Esophagus squamous epithelium (tissue), 5 donors: ENCODE measurements around the gene ZNF263. TPM values are rescaled to one million over a fixed set of nuclear protein-coding genes. Genes with fewer than 3 reads are reported as not detected.
"Not testable (repeated sequence)": the region's sequence is repeated elsewhere in the genome, so short reads cannot be mapped to it uniquely, and the experiment has no call there.

Source experiments
- DNase-seq: peaks from one replicate; lab custom pipeline; 2025; lab: John Stamatoyannopoulos, UW
- H3K27ac ChIP-seq, 4 donors: fragments of 200-600 bp; sonication (generic); one replicate each; pipeline ENCODE4 v1.5.1; 2016 to 2019; ENCODE audit warnings: mild to moderate bottlenecking in 1 of 4
- H3K27me3 ChIP-seq, 4 donors: fragments of 200-600 bp; sonication (generic); 1 replicate in 3 of 4; 2 replicates in 1 of 4; pipeline versions ENCODE4 v1.5.1 to v1.6.0; 2017 to 2021; ENCODE audit warnings: antibody characterized with exemption in 1 of 4
- H3K36me3 ChIP-seq, 3 donors: fragments of 200-600 bp; sonication (generic); one replicate each; pipeline ENCODE4 v1.5.1; 2016 to 2019
- H3K4me1 ChIP-seq, 3 donors: fragments of 200-600 bp; sonication (generic); one replicate each; pipeline ENCODE4 v1.5.1; 2017 to 2019
- H3K4me3 ChIP-seq, 4 donors: fragments of 200-600 bp; sonication (generic); 1 replicate in 3 of 4; 2 replicates in 1 of 4; pipeline ENCODE4 v1.5.1; 2016 to 2019; ENCODE audit warnings: mild to moderate bottlenecking in 2 of 4, moderate library complexity in 1 of 4
- H3K9me3 ChIP-seq, 3 donors: fragments of 200-600 bp; sonication (generic); one replicate each; pipeline ENCODE4 v1.5.1; 2016 to 2019
- POLR2A ChIP-seq, 4 donors: fragments of 450-650 bp; IDR thresholded peaks; one replicate each; pipeline ENCODE4 v1.6.1; 2017; ENCODE audit warnings: antibody characterized with exemption in 4 of 4, mild to moderate bottlenecking in 4 of 4, moderate library complexity in 3 of 4
- WGBS, 2 donors: methylation state at CpG; one replicate each; pipeline ENCODE4 v1.1.5; 2018; 5-methylcytosine and 5-hydroxymethylcytosine counted together
- intact Hi-C: fragments of 100-400 bp; cut with DNase I; formaldehyde crosslinking; loops from one replicate; pipeline ENCODE4 v1.15.0; 2022
- total RNA-seq, 4 donors: library from RNA; depleted of rRNA; stranded (reverse); fragments of >200 nt; gene quantifications; one replicate each; pipeline ENCODE4 v1.1.0, GENCODE V29; 2016
- TF ChIP-seq, protein P1 (sequence below), 6 experiments: fragments of 450-650 bp in 4 of 6; fragments of 200-600 bp in 2 of 6; sonication (generic) in 2 of 6; IDR thresholded peaks; one replicate each; pipeline ENCODE4 v1.5.1; 2016 to 2019; ENCODE audit warnings: antibody characterized with exemption in 6 of 6, mild to moderate bottlenecking in 4 of 6, moderate library complexity in 4 of 6
- donor health status: DM: yes; HTN: yes; CAD: no.

ZNF263 gene
- total RNA-seq, 4 donors from 2014 or later: 15.7 to 40.1 (median 24.1) TPM

GRCh38 chr16:3264137-3265036 is 18.9 kb upstream of the ZNF263 start:
- H3K9me3 ChIP-seq: peaks cover 0 to 17% (median 6%) of the 10 kb centered on the region in 3 donors
- intact Hi-C loops: no loop called here

GRCh38 chr16:3266873-3267537 is 16.3 kb upstream of the ZNF263 start:
- Histone ChIP-seq H3K4me3 (no peak overlapping the region), H3K4me1 (peaks cover 4 to 40% (median 5%) of the 10 kb centered on the region in 3 donors), H3K36me3 (peaks cover 0 to 40% (median 10%) of the 10 kb centered on the region in 3 donors), H3K27me3 (no peaks in the 10 kb centered on the region), H3K27ac (no peak overlapping the region), H3K9me3 (peaks cover 0 to 24% (median 6%) of the 10 kb centered on the region in 3 donors)
- TF ChIP-seq, protein P1, sequence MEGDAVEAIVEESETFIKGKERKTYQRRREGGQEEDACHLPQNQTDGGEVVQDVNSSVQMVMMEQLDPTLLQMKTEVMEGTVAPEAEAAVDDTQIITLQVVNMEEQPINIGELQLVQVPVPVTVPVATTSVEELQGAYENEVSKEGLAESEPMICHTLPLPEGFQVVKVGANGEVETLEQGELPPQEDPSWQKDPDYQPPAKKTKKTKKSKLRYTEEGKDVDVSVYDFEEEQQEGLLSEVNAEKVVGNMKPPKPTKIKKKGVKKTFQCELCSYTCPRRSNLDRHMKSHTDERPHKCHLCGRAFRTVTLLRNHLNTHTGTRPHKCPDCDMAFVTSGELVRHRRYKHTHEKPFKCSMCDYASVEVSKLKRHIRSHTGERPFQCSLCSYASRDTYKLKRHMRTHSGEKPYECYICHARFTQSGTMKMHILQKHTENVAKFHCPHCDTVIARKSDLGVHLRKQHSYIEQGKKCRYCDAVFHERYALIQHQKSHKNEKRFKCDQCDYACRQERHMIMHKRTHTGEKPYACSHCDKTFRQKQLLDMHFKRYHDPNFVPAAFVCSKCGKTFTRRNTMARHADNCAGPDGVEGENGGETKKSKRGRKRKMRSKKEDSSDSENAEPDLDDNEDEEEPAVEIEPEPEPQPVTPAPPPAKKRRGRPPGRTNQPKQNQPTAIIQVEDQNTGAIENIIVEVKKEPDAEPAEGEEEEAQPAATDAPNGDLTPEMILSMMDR (IDR thresholded peaks at IDR 0.05): peak in 5 of 6 experiments; percentile 10 to 37 (median 15)
- TF ChIP-seq POLR2A (IDR thresholded peaks at IDR 0.05): no peak
- no peak for DNase-seq
- WGBS, 2 donors: 72 to 73% methylated on average over 5 of the region's 5 CpGs
- intact Hi-C loops: no loop called here

More at GRCh38 chr16:3264137-3265036, 18.9 kb upstream of the ZNF263 start:
- DNase-seq: peak; percentile 76
- H3K4me1 ChIP-seq: peaks cover 4 to 40% (median 5%) of the 10 kb centered on the region in 3 donors
- H3K4me3 ChIP-seq: peak overlapping the region; percentile 82 to 94 (median 84)
- 1 to 3% methylated on average over 28 to 32 of the region's 77 CpGs for WGBS, 2 donors
- H3K27me3 ChIP-seq: no peaks in the 10 kb centered on the region
- peak in 3 of 4 donors; percentile 62 to 92 (median 91) for TF ChIP-seq POLR2A (IDR thresholded peaks at IDR 0.05)
- TF ChIP-seq, protein P1 (IDR thresholded peaks at IDR 0.05): peak in 2 of 6 experiments; percentile 30 to 41
- H3K36me3 ChIP-seq: peaks cover 0 to 40% (median 10%) of the 10 kb centered on the region in 3 donors
- peak overlapping the region; percentile 98 to 100 (median 99) for H3K27ac ChIP-seq

- DNase-seq: no peak
- peaks cover 0 to 24% (median 6%) of the 10 kb centered on the region in 3 donors for H3K9me3 ChIP-seq
- TF ChIP-seq, protein P1 (IDR thresholded peaks at IDR 0.05): no peak
- no peak for TF ChIP-seq POLR2A (IDR thresholded peaks at IDR 0.05)
- 67 to 100% methylated on average over 1 of the region's 1 CpG for WGBS, 2 donors
- peaks cover 0 to 40% (median 10%) of the 10 kb centered on the region in 3 donors for H3K36me3 ChIP-seq
- intact Hi-C loops: no loop called here
- peaks cover 4 to 36% (median 5%) of the 10 kb centered on the region in 3 donors for H3K4me1 ChIP-seq
- no peak overlapping the region for H3K27ac ChIP-seq
- no peak overlapping the region for H3K4me3 ChIP-seq
- no peaks in the 10 kb centered on the region for H3K27me3 ChIP-seq
Measured at GRCh38 chr16:3268294-3268693, 15.0 kb upstream of the ZNF263 start.

DNA sequence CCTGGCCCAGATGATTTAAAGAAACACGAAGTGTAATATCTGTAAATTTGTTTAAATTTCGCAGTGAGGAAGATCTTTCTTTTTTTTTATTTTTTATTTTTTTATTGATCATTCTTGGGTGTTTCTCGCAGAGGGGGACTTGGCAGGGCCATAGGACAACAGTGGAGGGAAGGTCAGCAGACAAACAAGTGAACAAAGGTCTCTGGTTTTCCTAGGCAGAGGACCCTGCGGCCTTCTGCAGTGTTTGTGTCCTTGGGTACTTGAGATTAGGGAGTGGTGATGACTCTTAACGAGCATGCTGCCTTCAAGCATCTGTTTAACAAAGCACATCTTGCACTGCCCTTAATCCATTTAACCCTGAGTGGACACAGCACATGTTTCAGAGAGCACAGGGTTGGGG is 12.6 kb upstream of the ZNF263 start:
- H3K27me3 ChIP-seq, H3K27ac ChIP-seq, DNase-seq, intact Hi-C loops, H3K4me3 ChIP-seq: not testable (repeated sequence)
- peaks cover 0 to 14% (median 6%) of the 10 kb centered on the region in 3 donors for H3K9me3 ChIP-seq
- peaks cover 0 to 35% (median 6%) of the 10 kb centered on the region in 3 donors for H3K36me3 ChIP-seq
- H3K4me1 ChIP-seq: peaks cover 0 to 16% (median 0%) of the 10 kb centered on the region in 3 donors
- WGBS, 2 donors: 75 to 82% methylated on average over 4 to 5 of the region's 5 CpGs

GRCh38 chr16:3271281-3271680 is 12.0 kb upstream of the ZNF263 start:
- DNase-seq, H3K27me3 ChIP-seq, H3K27ac ChIP-seq, intact Hi-C loops, H3K4me3 ChIP-seq: not testable (repeated sequence)
- H3K4me1 ChIP-seq: peaks cover 0 to 10% (median 0%) of the 10 kb centered on the region in 3 donors
- H3K9me3 ChIP-seq: peaks cover 0 to 11% (median 5%) of the 10 kb centered on the region in 3 donors
- peaks cover 0 to 29% (median under 1%) of the 10 kb centered on the region in 3 donors for H3K36me3 ChIP-seq
- no CpG with 5 or more reads among the region's 22 CpGs for WGBS, 2 donors
